ENCODE data around the gene TULP3. TPM values are rescaled to one million over a fixed set of nuclear protein-coding genes. Genes with fewer than 3 reads are reported as not detected.

Gene TULP3
- polyA plus RNA-seq, 1 experiment: 48.7 TPM

DNA sequence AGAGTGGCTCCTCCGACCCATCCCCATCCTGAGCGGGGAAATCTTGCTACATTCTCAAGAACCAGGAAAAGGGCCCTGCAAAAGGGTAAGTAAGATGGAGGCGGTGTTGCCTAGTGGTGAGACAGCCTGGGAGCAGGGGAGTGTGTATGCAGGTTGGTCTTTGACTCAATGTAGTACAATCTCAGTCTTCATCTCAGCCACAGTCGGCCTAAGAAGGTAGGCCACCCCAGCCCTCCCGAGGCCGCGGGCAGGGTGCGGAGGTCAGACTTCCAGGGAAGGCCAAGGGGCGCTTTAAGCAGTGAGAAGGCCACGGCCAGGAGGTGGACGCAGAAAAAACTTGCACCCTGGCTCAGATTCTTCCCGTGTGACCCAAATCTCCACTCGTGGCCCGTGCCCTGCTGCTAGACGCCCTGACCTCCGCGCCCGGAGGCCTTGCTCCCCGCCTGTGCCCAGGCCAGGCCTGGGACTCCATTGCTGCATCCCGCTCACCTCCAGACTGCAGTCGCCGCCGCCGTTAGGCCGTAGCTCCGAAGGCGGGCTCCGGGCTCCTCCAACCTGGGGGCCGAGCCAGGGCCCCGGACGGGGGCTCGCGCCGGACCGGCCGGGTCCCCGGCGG, 14.2 kb upstream of the TULP3 start:
- Histone ChIP-seq H3K4me3 (ENCODE audit: low read depth, low read length) (peak overlapping the region; percentile 82), H3K27me3 (ENCODE audit: control insufficient read depth, insufficient read depth, low read length) (no peaks in the 10 kb centered on the region), H3K9me3 (ENCODE audit: control insufficient read depth, insufficient read depth, low read length) (no peaks in the 10 kb centered on the region; the same call in 1 of the 2 replicates), H3K27ac (ENCODE audit: low read depth, low read length) (peak overlapping the region; percentile 57)
- DNase-seq (ENCODE audit: low read depth, low spot score): no peak
- TF ChIP-seq, protein P1, sequence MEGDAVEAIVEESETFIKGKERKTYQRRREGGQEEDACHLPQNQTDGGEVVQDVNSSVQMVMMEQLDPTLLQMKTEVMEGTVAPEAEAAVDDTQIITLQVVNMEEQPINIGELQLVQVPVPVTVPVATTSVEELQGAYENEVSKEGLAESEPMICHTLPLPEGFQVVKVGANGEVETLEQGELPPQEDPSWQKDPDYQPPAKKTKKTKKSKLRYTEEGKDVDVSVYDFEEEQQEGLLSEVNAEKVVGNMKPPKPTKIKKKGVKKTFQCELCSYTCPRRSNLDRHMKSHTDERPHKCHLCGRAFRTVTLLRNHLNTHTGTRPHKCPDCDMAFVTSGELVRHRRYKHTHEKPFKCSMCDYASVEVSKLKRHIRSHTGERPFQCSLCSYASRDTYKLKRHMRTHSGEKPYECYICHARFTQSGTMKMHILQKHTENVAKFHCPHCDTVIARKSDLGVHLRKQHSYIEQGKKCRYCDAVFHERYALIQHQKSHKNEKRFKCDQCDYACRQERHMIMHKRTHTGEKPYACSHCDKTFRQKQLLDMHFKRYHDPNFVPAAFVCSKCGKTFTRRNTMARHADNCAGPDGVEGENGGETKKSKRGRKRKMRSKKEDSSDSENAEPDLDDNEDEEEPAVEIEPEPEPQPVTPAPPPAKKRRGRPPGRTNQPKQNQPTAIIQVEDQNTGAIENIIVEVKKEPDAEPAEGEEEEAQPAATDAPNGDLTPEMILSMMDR (IDR thresholded peaks at IDR 0.05; ENCODE audit: low read depth, low read length): no peak
- POLR2A ChIA-PET: interaction anchor here (0.6 to 1.1 kb wide), 4 partner anchors 9 to 31 kb away, joined by 3 to 15 read pairs (median 4); partner anchors contain the start of gene TULP3
- CTCF ChIA-PET: interaction anchor here (0.9 to 2.2 kb wide), 3 partner anchors 8 to 23 kb away, joined by 3 to 11 read pairs (median 3); no protein-coding TSS in a partner anchor

DNA sequence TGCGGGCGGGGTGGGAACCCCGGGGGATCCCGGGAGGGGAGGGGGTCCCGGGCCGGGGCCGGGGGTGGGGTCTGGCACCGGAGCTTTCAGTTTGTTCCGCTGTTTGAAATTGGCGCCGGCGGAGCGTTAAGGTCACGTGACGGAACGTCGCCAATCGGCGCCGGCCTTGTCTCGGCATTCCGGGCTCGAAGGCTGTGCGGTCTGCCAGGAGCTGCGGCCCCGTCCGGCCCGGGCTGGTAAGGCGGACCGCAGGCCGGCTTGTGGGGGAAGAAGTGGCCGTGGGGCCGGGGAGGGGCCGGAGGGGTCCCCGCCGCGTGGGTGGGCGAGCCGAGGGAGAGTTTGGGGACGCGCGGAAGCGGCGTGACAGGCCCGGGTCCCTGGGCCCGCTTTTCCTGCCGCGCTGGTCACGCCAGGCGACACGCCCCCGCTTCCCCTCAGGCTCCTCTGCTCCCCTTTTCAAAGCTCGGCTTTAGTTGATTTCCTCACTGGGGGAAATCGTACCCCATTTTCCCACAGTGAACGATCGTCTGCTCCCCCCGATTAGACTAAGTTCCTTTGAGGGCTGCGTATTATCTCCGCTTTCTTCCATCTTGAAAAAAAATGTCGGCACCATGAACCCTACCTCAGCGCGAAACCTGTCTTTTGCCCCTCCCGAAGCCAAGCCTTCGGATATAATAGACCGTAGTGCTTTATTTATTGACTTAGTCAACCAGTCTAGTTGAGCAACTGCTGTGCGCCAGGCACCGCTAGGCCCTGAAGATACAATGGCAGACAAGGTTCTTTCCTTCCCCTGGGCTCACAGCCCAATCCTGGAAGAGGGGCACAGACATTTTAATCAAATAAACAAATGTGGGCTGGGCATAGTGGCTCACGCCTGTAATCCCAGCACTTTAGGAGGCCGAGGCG, 13.4 kb upstream of the TULP3 start, which contains the start of the genes FOXM1 and RHNO1:
FOXM1 (minus strand) TSS at position 128 of the 906 bp plus-strand sequence. CDS start 2,696 bp downstream, outside the sequence.
RHNO1 (plus strand) TSS at position 177 of the 906 bp plus-strand sequence. CDS start 8,144 bp downstream, outside the sequence.
- peak within 1 kb of the TSS; percentile 84 for H3K27ac ChIP-seq (ENCODE audit: low read depth, low read length)
- ChIA-PET POLR2A (interaction anchor here (0.6 to 1.1 kb wide), 4 partner anchors 9 to 32 kb away, joined by 3 to 15 read pairs (median 4); partner anchors contain the start of gene TULP3), CTCF (interaction anchor here (0.9 to 2.2 kb wide), 3 partner anchors 8 to 23 kb away, joined by 3 to 11 read pairs (median 3); no protein-coding TSS in a partner anchor)
- H3K9me3 ChIP-seq (ENCODE audit: control insufficient read depth, insufficient read depth, low read length): no peaks in the 10 kb centered on the region; the same call in 1 of the 2 replicates
- H3K4me3 ChIP-seq (ENCODE audit: low read depth, low read length): peak within 1 kb of the TSS; percentile 82
- DNase-seq (ENCODE audit: low read depth, low spot score): peak; percentile 66
- no peaks in the 10 kb centered on the region for H3K27me3 ChIP-seq (ENCODE audit: control insufficient read depth, insufficient read depth, low read length)
- TF ChIP-seq, protein P1 (IDR thresholded peaks at IDR 0.05; ENCODE audit: low read depth, low read length): 0 out of 2 replicates have a peak, but pooled peaks have one; percentile 11

DNA sequence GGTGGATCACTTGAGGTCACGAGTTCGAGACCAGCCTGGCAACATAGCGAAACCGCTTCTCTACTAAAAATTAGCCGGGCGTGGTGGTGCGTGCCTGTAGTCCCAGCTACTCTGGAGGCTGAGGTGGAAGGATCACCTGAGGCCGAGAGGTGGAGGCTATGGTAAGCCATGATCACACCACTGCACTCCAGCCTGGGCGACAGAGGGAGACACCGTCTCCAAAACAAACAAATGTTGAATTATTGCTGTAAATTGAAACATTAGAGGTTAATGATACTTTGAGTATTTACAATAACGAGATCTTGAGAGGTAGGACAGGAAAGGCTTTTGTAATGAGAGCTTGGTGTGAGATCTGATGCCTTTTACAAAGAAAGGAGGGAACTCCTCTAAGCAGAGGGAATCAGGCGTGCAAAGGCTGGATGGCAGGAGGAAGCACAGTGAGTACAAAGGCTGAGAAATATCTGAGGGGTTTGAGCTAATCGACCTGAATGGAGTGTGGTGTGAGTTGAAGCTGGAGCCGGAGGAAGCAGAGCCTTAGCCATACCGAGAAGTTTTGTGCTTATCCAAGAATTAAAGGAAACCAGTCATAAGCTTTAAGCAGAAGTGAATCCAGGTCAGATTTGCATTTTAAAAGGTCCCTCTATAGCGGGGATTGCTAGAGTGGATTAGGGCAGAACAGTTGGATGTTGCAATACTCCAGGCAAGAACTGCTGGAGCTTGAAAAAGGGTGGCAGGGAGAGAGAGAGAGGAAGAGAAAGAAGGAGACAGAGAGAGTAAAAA, 12.5 kb upstream of the TULP3 start:
- DNase-seq (ENCODE audit: low read depth, low spot score): no peak
- TF ChIP-seq, protein P1 (IDR thresholded peaks at IDR 0.05; ENCODE audit: low read depth, low read length): no peak
- Histone ChIP-seq H3K27ac (ENCODE audit: low read depth, low read length) (peak overlapping the region; percentile 84), H3K4me3 (ENCODE audit: low read depth, low read length) (peak overlapping the region; percentile 82), H3K9me3 (ENCODE audit: control insufficient read depth, insufficient read depth, low read length) (no peaks in the 10 kb centered on the region; the same call in 1 of the 2 replicates), H3K27me3 (ENCODE audit: control insufficient read depth, insufficient read depth, low read length) (no peaks in the 10 kb centered on the region)
- ChIA-PET POLR2A (interaction anchor here (0.6 to 0.9 kb wide), 2 partner anchors 14 to 578 kb away, joined by 3 to 4 read pairs; no protein-coding TSS in a partner anchor), CTCF (interaction anchor here (0.7 to 2.2 kb wide), 3 partner anchors 8 to 24 kb away, joined by 3 to 11 read pairs (median 3); no protein-coding TSS in a partner anchor)

DNA sequence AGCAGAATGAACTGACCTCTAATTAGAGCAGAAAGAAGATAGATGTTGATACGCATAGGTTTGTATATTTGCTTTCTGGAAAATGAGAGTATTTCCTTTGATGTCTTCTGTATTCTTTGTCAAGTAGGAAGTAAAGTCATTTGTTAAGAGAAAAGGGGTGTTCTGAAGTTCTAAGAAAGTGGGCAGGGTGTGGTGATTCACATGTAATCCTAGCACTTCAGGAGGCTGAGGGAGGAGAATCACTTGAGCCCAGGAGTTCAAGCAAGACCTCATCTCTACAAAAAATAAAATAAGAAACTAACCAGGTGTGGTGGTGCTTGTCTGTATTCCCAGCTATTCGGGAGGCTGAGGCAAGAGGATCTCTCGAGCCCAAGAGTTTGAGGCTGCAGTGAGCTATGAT, 10.8 kb upstream of the TULP3 start:
- POLR2A ChIA-PET: no interaction called here
- no peaks in the 10 kb centered on the region for H3K27me3 ChIP-seq (ENCODE audit: control insufficient read depth, insufficient read depth, low read length)
- H3K4me3 ChIP-seq (ENCODE audit: low read depth, low read length): no peak overlapping the region
- DNase-seq (ENCODE audit: low read depth, low spot score): no peak
- TF ChIP-seq, protein P1 (IDR thresholded peaks at IDR 0.05; ENCODE audit: low read depth, low read length): no peak
- no peaks in the 10 kb centered on the region; the same call in 1 of the 2 replicates for H3K9me3 ChIP-seq (ENCODE audit: control insufficient read depth, insufficient read depth, low read length)
- H3K27ac ChIP-seq (ENCODE audit: low read depth, low read length): no peak overlapping the region
- CTCF ChIA-PET: interaction anchor here (0.6 kb wide), 1 partner anchor 168 kb away, joined by 6 read pairs; no protein-coding TSS in a partner anchor

All from AG04450 (cell line).